ENCODE data around the gene GNLY. TPM values are rescaled to one million over a fixed set of nuclear protein-coding genes. Genes with fewer than 3 reads are reported as not detected.

GNLY gene
- total and polyA plus RNA-seq, 7 experiments from 2014 or later: 5.9 to 780 (median 13.5) TPM

DNA sequence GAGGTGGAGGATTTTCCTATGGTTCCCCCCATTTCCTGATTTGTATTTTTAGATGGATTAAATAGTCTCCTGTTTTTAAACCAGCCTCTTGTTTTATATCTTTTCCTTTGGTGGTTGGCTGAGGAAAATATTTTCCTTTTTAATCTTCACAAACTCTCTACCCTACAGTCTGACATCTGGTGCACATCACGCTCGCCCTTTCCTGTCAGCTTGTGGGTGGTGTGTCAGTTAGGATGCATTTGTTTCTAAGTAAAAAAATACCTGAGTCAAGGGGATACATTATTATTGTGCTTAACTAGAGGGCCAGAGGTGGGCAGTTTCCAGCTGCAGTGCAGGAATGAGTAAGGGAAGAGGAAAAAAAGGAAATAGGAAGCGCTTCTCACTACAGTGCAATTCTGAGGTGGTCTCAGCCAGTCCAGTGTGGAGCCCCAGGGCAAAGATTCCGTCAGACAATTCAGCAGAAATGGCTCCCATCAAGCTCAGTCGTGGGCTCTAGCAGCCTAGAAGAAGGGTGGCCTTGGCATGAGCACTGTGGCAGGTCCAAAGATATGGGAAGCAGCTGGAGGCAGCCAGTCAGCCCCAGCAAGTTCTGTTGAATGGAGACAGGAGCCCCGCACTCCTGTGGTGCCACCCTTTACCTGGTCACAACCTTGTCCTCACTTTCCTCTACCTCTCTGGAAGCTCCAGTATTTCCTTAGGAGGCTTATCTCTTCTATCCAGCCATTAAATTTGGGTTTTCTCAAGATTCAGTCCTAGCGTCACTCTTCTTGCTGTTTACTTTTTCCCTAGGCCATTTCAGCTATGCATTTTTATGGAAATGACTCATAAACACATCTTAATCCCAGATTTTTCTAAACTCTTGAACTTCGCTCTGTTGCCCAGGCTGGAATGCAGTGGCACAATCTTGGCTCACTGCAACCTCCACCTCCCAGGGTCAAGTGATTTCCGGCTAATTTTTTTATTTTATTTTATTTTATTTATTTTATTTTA, 44.7 kb upstream of the GNLY start:
- Mint-ChIP-seq H3K36me3 (peaks cover 17 to 65% (median 31%) of the 10 kb centered on the region in 5 donors), H3K27me3 (no peaks in the 10 kb centered on the region), H3K4me1 (no peaks in the 10 kb centered on the region), H3K27ac (no peak overlapping the region), H3K9me3 (no peaks in the 10 kb centered on the region), H3K4me3 (no peak overlapping the region)
- no peak for ATAC-seq
- DNase-seq: no peak
- ChIA-PET CTCF (no interaction called here), POLR2A (interaction anchor here (1.1 kb wide), 1 partner anchor 272 kb away, joined by 4 read pairs; no protein-coding TSS in a partner anchor)
- peaks cover 30 to 88% (median 42%) of the 10 kb centered on the region in 3 experiments for H3K36me3 ChIP-seq (ENCODE audit: control insufficient read depth in 2 of 3, insufficient read depth in 3 of 3, low read length in 3 of 3)
- no peak overlapping the region for H3K4me3 ChIP-seq (ENCODE audit: low read length)
- no peaks in the 10 kb centered on the region for H3K27me3 ChIP-seq (ENCODE audit: control insufficient read depth in 2 of 2, insufficient read depth in 2 of 2, low read length in 2 of 2)
- no peaks in the 10 kb centered on the region for H3K9me3 ChIP-seq (ENCODE audit: control insufficient read depth in 2 of 3, low read length in 3 of 3)
- H3K4me1 ChIP-seq (ENCODE audit: control insufficient read depth in 2 of 2, insufficient read depth in 2 of 2, low read length in 2 of 2): no peaks in the 10 kb centered on the region
- no peak overlapping the region for H3K27ac ChIP-seq (ENCODE audit: low read depth, low read length)
- intact Hi-C loops (cut with micrococcal nuclease): no loop called here

DNA sequence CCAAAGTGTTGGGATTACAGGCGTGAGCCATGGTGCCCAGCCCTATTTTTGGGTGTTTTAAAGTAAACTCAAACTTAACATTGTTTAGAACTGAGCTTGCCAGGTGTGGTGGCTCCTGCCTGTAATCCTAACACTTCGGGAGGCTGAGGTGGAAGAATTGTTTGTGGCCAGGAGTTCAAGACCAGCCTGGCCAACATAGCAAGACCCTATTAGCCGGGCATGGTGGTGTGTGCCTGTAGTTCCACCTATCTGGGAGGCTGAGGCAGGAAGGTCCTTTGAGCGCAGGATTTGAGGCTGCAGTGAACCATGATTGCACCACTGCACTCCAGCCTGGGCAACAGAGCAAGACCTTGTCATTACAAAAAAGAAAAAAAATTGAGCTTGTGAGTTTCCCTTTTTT, 43.7 kb upstream of the GNLY start:
- ATAC-seq (no peak), DNase-seq (no peak)
- CTCF ChIA-PET: no interaction called here
- H3K27ac Mint-ChIP-seq: no peak overlapping the region
- H3K36me3 Mint-ChIP-seq: peaks cover 17 to 65% (median 31%) of the 10 kb centered on the region in 5 donors
- peaks cover 25 to 78% (median 35%) of the 10 kb centered on the region in 3 experiments for H3K36me3 ChIP-seq (ENCODE audit: control insufficient read depth in 2 of 3, insufficient read depth in 3 of 3, low read length in 3 of 3)
- H3K4me3 Mint-ChIP-seq: no peak overlapping the region
- no peaks in the 10 kb centered on the region for H3K27me3 ChIP-seq (ENCODE audit: control insufficient read depth in 2 of 2, insufficient read depth in 2 of 2, low read length in 2 of 2)
- H3K27me3 Mint-ChIP-seq: no peaks in the 10 kb centered on the region
- H3K9me3 Mint-ChIP-seq: no peaks in the 10 kb centered on the region
- POLR2A ChIA-PET: interaction anchor here (0.6 to 1.1 kb wide), 2 partner anchors 110 to 273 kb away, joined by 3 to 4 read pairs; no protein-coding TSS in a partner anchor
- H3K27ac ChIP-seq (ENCODE audit: low read depth, low read length): no peak overlapping the region
- no peaks in the 10 kb centered on the region for H3K4me1 Mint-ChIP-seq
- no peak overlapping the region for H3K4me3 ChIP-seq (ENCODE audit: low read length)
- no peaks in the 10 kb centered on the region for H3K9me3 ChIP-seq (ENCODE audit: control insufficient read depth in 2 of 3, low read length in 3 of 3)
- intact Hi-C loops (cut with micrococcal nuclease): no loop called here
- H3K4me1 ChIP-seq (ENCODE audit: control insufficient read depth in 2 of 2, insufficient read depth in 2 of 2, low read length in 2 of 2): no peaks in the 10 kb centered on the region

- no peaks in the 10 kb centered on the region for H3K9me3 Mint-ChIP-seq
- no peaks in the 10 kb centered on the region for H3K27me3 Mint-ChIP-seq
- H3K4me1 Mint-ChIP-seq: peaks cover 0 to 3% (median 0%) of the 10 kb centered on the region in 7 donors
- H3K27ac ChIP-seq (ENCODE audit: low read depth, low read length): no peak overlapping the region
- DNase-seq: no peak
- intact Hi-C loops (cut with micrococcal nuclease): no loop called here
- peaks cover 17 to 62% (median 30%) of the 10 kb centered on the region in 5 donors for H3K36me3 Mint-ChIP-seq
- no peak overlapping the region for H3K4me3 ChIP-seq (ENCODE audit: low read length)
- ATAC-seq: no peak
- H3K9me3 ChIP-seq (ENCODE audit: control insufficient read depth in 2 of 3, low read length in 3 of 3): no peaks in the 10 kb centered on the region
- H3K4me3 Mint-ChIP-seq: no peak overlapping the region
- peaks cover 22 to 75% (median 29%) of the 10 kb centered on the region in 3 experiments for H3K36me3 ChIP-seq (ENCODE audit: control insufficient read depth in 2 of 3, insufficient read depth in 3 of 3, low read length in 3 of 3)
- H3K4me1 ChIP-seq (ENCODE audit: control insufficient read depth in 2 of 2, insufficient read depth in 2 of 2, low read length in 2 of 2): no peaks in the 10 kb centered on the region
- ChIA-PET POLR2A (interaction anchor here (0.6 kb wide), 1 partner anchor 111 kb away, joined by 3 read pairs; no protein-coding TSS in a partner anchor), CTCF (no interaction called here)
- no peaks in the 10 kb centered on the region for H3K27me3 ChIP-seq (ENCODE audit: control insufficient read depth in 2 of 2, insufficient read depth in 2 of 2, low read length in 2 of 2)
- no peak overlapping the region for H3K27ac Mint-ChIP-seq
These were observed 43.1 kb upstream of the GNLY start for GRCh38 chr2:85651097-85651496.

GRCh38 chr2:85652056-85652455, 42.1 kb upstream of the GNLY start:
- intact Hi-C loops (cut with micrococcal nuclease): no loop called here
- H3K4me1 Mint-ChIP-seq: peaks cover 0 to 4% (median 0%) of the 10 kb centered on the region in 7 donors
- H3K4me3 ChIP-seq (ENCODE audit: low read length): no peak overlapping the region
- H3K27me3 Mint-ChIP-seq: no peaks in the 10 kb centered on the region
- ChIA-PET CTCF (interaction anchor here (1.2 kb wide), 1 partner anchor 14 kb away, joined by 3 read pairs; no protein-coding TSS in a partner anchor), POLR2A (no interaction called here)
- peak overlapping the region in 1 of 9 donors; percentile 53 for H3K27ac Mint-ChIP-seq
- H3K27me3 ChIP-seq (ENCODE audit: control insufficient read depth in 2 of 2, insufficient read depth in 2 of 2, low read length in 2 of 2): no peaks in the 10 kb centered on the region
- H3K36me3 Mint-ChIP-seq: peaks cover 17 to 57% (median 27%) of the 10 kb centered on the region in 5 donors
- H3K4me3 Mint-ChIP-seq: no peak overlapping the region
- no peaks in the 10 kb centered on the region for H3K9me3 ChIP-seq (ENCODE audit: control insufficient read depth in 2 of 3, low read length in 3 of 3)
- H3K27ac ChIP-seq (ENCODE audit: low read depth, low read length): no peak overlapping the region
- ATAC-seq (no peak), DNase-seq (no peak)
- no peaks in the 10 kb centered on the region for H3K9me3 Mint-ChIP-seq
- peaks cover 18 to 72% (median 22%) of the 10 kb centered on the region in 3 experiments for H3K36me3 ChIP-seq (ENCODE audit: control insufficient read depth in 2 of 3, insufficient read depth in 3 of 3, low read length in 3 of 3)
- no peaks in the 10 kb centered on the region for H3K4me1 ChIP-seq (ENCODE audit: control insufficient read depth in 2 of 2, insufficient read depth in 2 of 2, low read length in 2 of 2)

DNA sequence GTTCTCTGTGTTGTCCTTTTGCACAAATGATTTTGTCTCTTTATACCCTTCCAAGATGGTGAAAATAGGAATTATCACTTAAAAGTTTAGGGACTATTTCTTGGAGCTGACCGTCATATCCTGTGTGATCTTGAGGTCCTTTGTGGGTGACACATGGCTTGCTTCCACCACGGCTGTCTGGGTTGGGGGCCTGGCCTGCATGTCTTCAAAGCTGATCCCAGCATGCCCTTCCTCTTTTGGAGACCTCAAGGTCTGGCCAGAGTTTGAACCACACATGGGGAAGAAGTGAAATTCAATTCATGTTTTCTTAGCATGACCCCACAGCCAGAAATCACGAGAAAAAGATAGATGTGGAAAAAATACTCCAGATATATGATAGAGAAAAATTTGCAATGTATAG, 40.2 kb upstream of the GNLY start:
- H3K4me1 ChIP-seq (ENCODE audit: control insufficient read depth in 2 of 2, insufficient read depth in 2 of 2, low read length in 2 of 2): no peaks in the 10 kb centered on the region
- peak overlapping the region in 1 of 9 donors; percentile 65 for H3K27ac Mint-ChIP-seq
- peaks cover 0 to 4% (median 0%) of the 10 kb centered on the region in 7 donors for H3K4me1 Mint-ChIP-seq
- no peak overlapping the region for H3K4me3 Mint-ChIP-seq
- ATAC-seq (no peak), DNase-seq (no peak)
- H3K27me3 ChIP-seq (ENCODE audit: control insufficient read depth in 2 of 2, insufficient read depth in 2 of 2, low read length in 2 of 2): no peaks in the 10 kb centered on the region
- CTCF ChIA-PET: no interaction called here
- H3K4me3 ChIP-seq (ENCODE audit: low read length): no peak overlapping the region
- H3K36me3 ChIP-seq (ENCODE audit: control insufficient read depth in 2 of 3, insufficient read depth in 3 of 3, low read length in 3 of 3): peaks cover 6 to 57% (median 9%) of the 10 kb centered on the region in 3 experiments
- no peaks in the 10 kb centered on the region for H3K9me3 ChIP-seq (ENCODE audit: control insufficient read depth in 2 of 3, low read length in 3 of 3)
- H3K27ac ChIP-seq (ENCODE audit: low read depth, low read length): no peak overlapping the region
- peaks cover 7 to 39% (median 17%) of the 10 kb centered on the region in 5 donors for H3K36me3 Mint-ChIP-seq
- POLR2A ChIA-PET: interaction anchor here (1.1 kb wide), 1 partner anchor 17 kb away, joined by 3 read pairs; no protein-coding TSS in a partner anchor
- intact Hi-C loops (cut with micrococcal nuclease): no loop called here
- no peaks in the 10 kb centered on the region for H3K27me3 Mint-ChIP-seq
- H3K9me3 Mint-ChIP-seq: no peaks in the 10 kb centered on the region

- no peak for DNase-seq
- Mint-ChIP-seq H3K27me3 (no peaks in the 10 kb centered on the region), H3K36me3 (peaks cover 0 to 29% (median 12%) of the 10 kb centered on the region in 5 donors), H3K4me3 (no peak overlapping the region), H3K4me1 (peaks cover 0 to 4% (median 0%) of the 10 kb centered on the region in 7 donors), H3K9me3 (no peaks in the 10 kb centered on the region), H3K27ac (peak overlapping the region in 3 of 9 donors; percentile 4 to 57 (median 34))
- peaks cover 0 to 45% (median 0%) of the 10 kb centered on the region in 3 experiments for H3K36me3 ChIP-seq (ENCODE audit: control insufficient read depth in 2 of 3, insufficient read depth in 3 of 3, low read length in 3 of 3)
- H3K27me3 ChIP-seq (ENCODE audit: control insufficient read depth in 2 of 2, insufficient read depth in 2 of 2, low read length in 2 of 2): no peaks in the 10 kb centered on the region
- POLR2A ChIA-PET: no interaction called here
- no peak overlapping the region for H3K27ac ChIP-seq (ENCODE audit: low read depth, low read length)
- CTCF ChIA-PET: interaction anchor here (1.3 kb wide), 1 partner anchor 19 kb away, joined by 3 read pairs; no protein-coding TSS in a partner anchor
- H3K9me3 ChIP-seq (ENCODE audit: control insufficient read depth in 2 of 3, low read length in 3 of 3): no peaks in the 10 kb centered on the region
- ATAC-seq: no peak
- H3K4me1 ChIP-seq (ENCODE audit: control insufficient read depth in 2 of 2, insufficient read depth in 2 of 2, low read length in 2 of 2): no peaks in the 10 kb centered on the region
- intact Hi-C loops (cut with micrococcal nuclease): no loop called here
- no peak overlapping the region for H3K4me3 ChIP-seq (ENCODE audit: low read length)
These were observed 38.2 kb upstream of the GNLY start for GRCh38 chr2:85655961-85656417.
